Heart right ventricle (tissue), 16 donors: ENCODE results near the gene FALEC. TPM values are rescaled to one million over a fixed set of nuclear protein-coding genes. Genes with fewer than 3 reads are reported as not detected.

Experiments used
- ATAC-seq, 8 donors: fragments of 200-7000 bp; cut with Tn5 transposase; one replicate each; pipeline ENCODE4 v1.9.1; 2020; ENCODE audit warnings: mild to moderate bottlenecking in 8 of 8, moderate library complexity in 8 of 8, moderate number of reproducible peaks in 1 of 8
- DNase-seq, 2 donors: peaks; one replicate each; pipeline ENCODE4 v3.0.0-alpha.2; 2020
- H3K27ac ChIP-seq, 10 donors: fragments of 200-600 bp; sonication (generic) in 2 of 10; one replicate each; pipeline versions ENCODE4 v1.5.0 to v1.8.0; 2020 to 2022; ENCODE audit warnings: mild to moderate bottlenecking in 3 of 10
- H3K27me3 ChIP-seq, 7 donors: fragments of 200-600 bp; one replicate each; pipeline ENCODE4 v1.8.0; 2021 to 2022; ENCODE audit warnings: mild to moderate bottlenecking in 2 of 7
- H3K36me3 ChIP-seq, 9 donors: fragments of 200-600 bp; sonication (generic) in 1 of 9; one replicate each; pipeline versions ENCODE4 v1.5.0 to v1.8.0; 2020 to 2022; ENCODE audit warnings: mild to moderate bottlenecking in 2 of 9
- H3K4me1 ChIP-seq, 9 donors: fragments of 200-600 bp; sonication (generic) in 1 of 9; one replicate each; pipeline versions ENCODE4 v1.5.0 to v1.8.0; 2020 to 2022; ENCODE audit warnings: mild to moderate bottlenecking in 4 of 9
- H3K4me3 ChIP-seq, 10 donors: fragments of 200-600 bp; sonication (generic) in 2 of 10; one replicate each; pipeline versions ENCODE4 v1.5.0 to v1.8.0; 2020 to 2022; ENCODE audit warnings: mild to moderate bottlenecking in 7 of 10, moderate library complexity in 2 of 10
- H3K9me3 ChIP-seq, 11 donors: fragments of 200-600 bp in 10 of 11; sonication (generic) in 2 of 11; one replicate each; pipeline versions ENCODE4 v1.5.0 to v1.8.0; 2013 to 2022; ENCODE audit warnings: mild to moderate bottlenecking in 2 of 11, control low read depth in 1 of 11, moderate library complexity in 1 of 11
- CTCF ChIP-seq, 9 donors: fragments of 200-600 bp; sonication (generic) in 2 of 9; IDR thresholded peaks; one replicate each; pipeline versions ENCODE4 v1.5.0 to v1.8.0; 2021 to 2022; ENCODE audit warnings: antibody characterized with exemption in 9 of 9, mild to moderate bottlenecking in 5 of 9, moderate library complexity in 1 of 9
- WGBS, 2 donors: extraction: QIAGEN DNeasy Blood & Tissue Kit; methylation state at CpG; one replicate each; pipeline ENCODE4 v1.1.7; 2013; ENCODE audit warnings: inconsistent platforms in 1 of 2; 5-methylcytosine and 5-hydroxymethylcytosine counted together
- intact Hi-C, 10 donors: fragments of 100-400 bp; cut with DNase I; formaldehyde crosslinking; loops; one replicate each; pipeline versions ENCODE4 v1.11.1 to v1.14.2; 2022
- polyA plus RNA-seq, 2 donors: library from polyadenylated mRNA; stranded (reverse); fragments of 200-250 nt; gene quantifications; one replicate each; pipeline ENCODE4 v1.2.3, GENCODE V29; 2013
- total RNA-seq, 10 donors: library from RNA; stranded (reverse); fragmentation: NEBNext Ultra II Directional in 3 of 10; extraction: Animal tissue kit (Norgen Biotek cat#: 25700) in 3 of 10; gene quantifications; one replicate each; pipeline versions ENCODE4 v1.2.1 to v1.2.4, GENCODE V29; 2021 to 2023
- donor health status: Arrhythmogenic right ventricular cardiomyopathy.
- donor health status: ischemic (EF 13 %, LVEDD 7.1; RV severe dilation, severe dysfunction).
- donor health status: healthy with polysubstance abuse.
- donor health status: DM: no; HTN: yes; CAD: no.
- donor health status: DM: no; HTN: no; CAD: no.
- donor health status: ischemic (EF 25% LVEDD 6.9; RV normal size, moderate dysfunction).
- donor health status: ischemic (EF 25% LVEDD 5.7; RV mildly dilated, moderate dysfunction).
- donor health status: healthy.
- donor health status: DM: yes; HTN: yes; CAD: no.
- donor health status: Ischemic cardiomyopathy.
- donor health status: ischemic (EF 35%, LVEDD 5.7; RV mildly dilated, moderate dysfunction).
- donor health status: nonischemic (EF 11% LVEDD 7.7; RV severe dilation, severe dysfunction).
- donor health status: DM: yes; HTN: yes; CAD: no.
- donor health status: PGD.
- donor health status: ischemic (EF 29% LVEDD 5.4; RV normal size, mild dysfunction).
- donor health status: nonischemic (EF 23%, LVEDD 6.1; RV moderate dilation, normal function).

Gene FALEC
- total and polyA plus RNA-seq, 12 donors = 0.46 to 0.60 TPM; not detected in 10

- no peak overlapping the region for H3K4me3 ChIP-seq
- WGBS, 2 donors = 95 to 96% methylated on average over 12 of the region's 12 CpGs
- no peaks in the 10 kb centered on the region for H3K9me3 ChIP-seq
- peaks cover 0 to 40% (median 10%) of the 10 kb centered on the region in 9 donors for H3K36me3 ChIP-seq
- H3K4me1 ChIP-seq = peaks cover 0 to 46% (median 28%) of the 10 kb centered on the region in 9 donors
- DNase-seq = no peak
- TF ChIP-seq CTCF (IDR thresholded peaks at IDR 0.05) = no peak
- no peak for ATAC-seq
- H3K27ac ChIP-seq = no peak overlapping the region
- intact Hi-C loops = no loop called here
- no peaks in the 10 kb centered on the region for H3K27me3 ChIP-seq
Observed at GRCh38 chr1:150511551-150511950, 4.0 kb upstream of the FALEC start.

GRCh38 chr1:150511985-150512660 lies 3.4 kb upstream of the FALEC start:
- intact Hi-C loops = no loop called here
- Histone ChIP-seq H3K4me3 (no peak overlapping the region), H3K27me3 (no peaks in the 10 kb centered on the region), H3K9me3 (no peaks in the 10 kb centered on the region), H3K27ac (no peak overlapping the region), H3K4me1 (peaks cover 0 to 47% (median 31%) of the 10 kb centered on the region in 9 donors), H3K36me3 (peaks cover 0 to 35% (median 4%) of the 10 kb centered on the region in 9 donors)
- WGBS, 2 donors = 85 to 93% methylated on average over 17 of the region's 17 CpGs
- DNase-seq (no peak), ATAC-seq (no peak)
- no peak for TF ChIP-seq CTCF (IDR thresholded peaks at IDR 0.05)

- no peak for TF ChIP-seq CTCF (IDR thresholded peaks at IDR 0.05)
- peaks cover 0 to 43% (median 26%) of the 10 kb centered on the region in 9 donors for H3K4me1 ChIP-seq
- DNase-seq (no peak), ATAC-seq (no peak)
- no peak overlapping the region for H3K4me3 ChIP-seq
- H3K36me3 ChIP-seq = peaks cover 0 to 34% (median 3%) of the 10 kb centered on the region in 9 donors
- intact Hi-C loops = no loop called here
- H3K9me3 ChIP-seq = no peaks in the 10 kb centered on the region
- no peak overlapping the region for H3K27ac ChIP-seq
- 76 to 79% methylated on average over 2 of the region's 2 CpGs for WGBS, 2 donors
- H3K27me3 ChIP-seq = no peaks in the 10 kb centered on the region
Observed at GRCh38 chr1:150512846-150513245, 2.7 kb upstream of the FALEC start.

GRCh38 chr1:150513351-150513791 lies 2.2 kb upstream of the FALEC start:
- H3K27me3 ChIP-seq = no peaks in the 10 kb centered on the region
- H3K27ac ChIP-seq = peak overlapping the region in 1 of 10 donors; percentile 20
- ATAC-seq (no peak), DNase-seq (no peak)
- peaks cover 0 to 34% (median 3%) of the 10 kb centered on the region in 9 donors for H3K36me3 ChIP-seq
- H3K4me3 ChIP-seq = no peak overlapping the region
- WGBS, 2 donors = 81 to 82% methylated on average over 7 of the region's 7 CpGs
- H3K4me1 ChIP-seq = peaks cover 0 to 39% (median 21%) of the 10 kb centered on the region in 9 donors
- no peaks in the 10 kb centered on the region for H3K9me3 ChIP-seq
- intact Hi-C loops = no loop called here
- no peak for TF ChIP-seq CTCF (IDR thresholded peaks at IDR 0.05)
